Loucy (cell line): Measurements from ENCODE around the gene PTPRN2.

ENCODE experiments used
- H2AFZ ChIP-seq: fragments of 200-600 bp; sonication (generic); 2 replicates; pipeline ENCODE4 v1.6.0; 2016; ENCODE audit warnings: antibody characterized with exemption, mild to moderate bottlenecking, low read length, moderate library complexity
- H3F3A ChIP-seq: fragments of 200-600 bp; 2 replicates; pipeline ENCODE4 v1.6.0; 2016; ENCODE audit warnings: antibody characterized with exemption, low read depth, mild to moderate bottlenecking
- H3K27me3 ChIP-seq: fragments of 200-600 bp; sonication (generic); 2 replicates; pipeline ENCODE4 v1.6.1; 2014; ENCODE audit warnings: low read length, mild to moderate bottlenecking; ENCODE audit not compliant: insufficient read depth, poor library complexity, severe bottlenecking
- H3K36me3 ChIP-seq: fragments of 200-600 bp; sonication (generic); 2 replicates; pipeline ENCODE4 v1.6.1; 2016; ENCODE audit warnings: low read length; ENCODE audit not compliant: insufficient read depth
- H3K4me1 ChIP-seq: fragments of 200-600 bp; sonication (generic); 2 replicates; pipeline ENCODE4 v1.5.1; 2014; ENCODE audit warnings: low read length, mild to moderate bottlenecking; ENCODE audit not compliant: insufficient read depth, poor library complexity, severe bottlenecking
- H3K4me2 ChIP-seq: fragments of 200-600 bp; sonication (generic); 2 replicates; pipeline ENCODE4 v1.6.0; 2014; ENCODE audit warnings: antibody characterized with exemption, low read length, low read depth, mild to moderate bottlenecking; ENCODE audit not compliant: poor library complexity, severe bottlenecking
- H3K4me3 ChIP-seq: fragments of 200-600 bp; sonication (generic); 2 replicates; pipeline ENCODE4 v1.5.1; 2014; ENCODE audit warnings: low read length, mild to moderate bottlenecking, mixed read lengths; ENCODE audit not compliant: poor library complexity, severe bottlenecking
- H3K79me2 ChIP-seq: fragments of 200-600 bp; sonication (generic); 2 replicates; pipeline ENCODE4 v1.6.1; 2014; ENCODE audit warnings: low read length; ENCODE audit not compliant: insufficient read depth
- H3K9ac ChIP-seq: fragments of 200-600 bp; sonication (generic); 2 replicates; pipeline ENCODE4 v1.6.0; 2014; ENCODE audit warnings: mild to moderate bottlenecking, low read depth, low read length, moderate library complexity; ENCODE audit not compliant: poor library complexity, severe bottlenecking
- H3K9me2 ChIP-seq: fragments of 200-600 bp; sonication (generic); replicated peaks from 2 replicates; pipeline ENCODE4 v1.6.1; 2016; ENCODE audit warnings: low read depth, low read length, mixed read lengths
- H3K9me3 ChIP-seq: fragments of 200-600 bp; sonication (generic); 2 replicates; pipeline ENCODE4 v1.6.1; 2014; ENCODE audit warnings: mild to moderate bottlenecking, antibody characterized with exemption, low read length, low read depth; ENCODE audit not compliant: insufficient read depth
- H4K20me1 ChIP-seq: fragments of 200-600 bp; sonication (generic); 2 replicates; pipeline ENCODE4 v1.6.0; 2014; ENCODE audit warnings: antibody characterized with exemption, low read length, mild to moderate bottlenecking; ENCODE audit not compliant: insufficient read depth, poor library complexity, severe bottlenecking
- CTCF ChIP-seq: fragments of 200-600 bp; sonication (generic); conservative IDR thresholded peaks from 2 replicates; pipeline ENCODE4 v1.5.1; 2014; ENCODE audit warnings: mild to moderate bottlenecking, antibody characterized with exemption, low read length
- EZH2phosphoT487 ChIP-seq: fragments of 200-600 bp; IDR thresholded peaks from 2 replicates; pipeline ENCODE4 v1.6.1; 2018; ENCODE audit warnings: antibody characterized with exemption, mild to moderate bottlenecking, moderate library complexity, borderline replicate concordance

The PTPRN2 gene

GRCh38 chr7:157690058-157690832 is 897.4 kb downstream of the PTPRN2 start:
- peak overlapping the region; percentile 27; the same call in 1 of the 2 replicates for H2AFZ ChIP-seq
- H3K9ac ChIP-seq: peak overlapping the region; percentile 76
- H4K20me1 ChIP-seq: no peaks in the 10 kb centered on the region
- TF ChIP-seq EZH2phosphoT487: no peak
- no peaks in the 10 kb centered on the region for H3K36me3 ChIP-seq
- peaks cover 11% of the 10 kb centered on the region for H3K27me3 ChIP-seq
- no peaks in the 10 kb centered on the region for H3K9me3 ChIP-seq
- H3F3A ChIP-seq: no peaks in the 10 kb centered on the region; the same call in 1 of the 2 replicates
- peak overlapping the region; percentile 77 for H3K4me3 ChIP-seq
- H3K79me2 ChIP-seq: peaks cover 38% of the 10 kb centered on the region
- peaks cover 10% of the 10 kb centered on the region for H3K4me1 ChIP-seq
- H3K9me2 ChIP-seq: no peaks in the 10 kb centered on the region
- H3K4me2 ChIP-seq: peak overlapping the region; percentile 80

- Histone ChIP-seq H3K4me2 (peak overlapping the region; percentile 80), H2AFZ (no peak overlapping the region), H4K20me1 (no peaks in the 10 kb centered on the region)
These were observed 898.2 kb downstream of the PTPRN2 start for GRCh38 chr7:157689269-157690057.

GRCh38 chr7:157688533-157689268 is 898.9 kb downstream of the PTPRN2 start:
- peaks cover 11% of the 10 kb centered on the region for H3K27me3 ChIP-seq
- H3K9me2 ChIP-seq: no peaks in the 10 kb centered on the region
- no peaks in the 10 kb centered on the region for H3K36me3 ChIP-seq
- no peak for TF ChIP-seq CTCF
- no peak for TF ChIP-seq EZH2phosphoT487
- H2AFZ ChIP-seq: no peak overlapping the region
- H3K4me3 ChIP-seq: peak overlapping the region; percentile 77
- peak overlapping the region; percentile 80 for H3K4me2 ChIP-seq
- peaks cover 10% of the 10 kb centered on the region for H3K4me1 ChIP-seq
- no peaks in the 10 kb centered on the region for H4K20me1 ChIP-seq
- no peaks in the 10 kb centered on the region for H3K9me3 ChIP-seq
- peaks cover 43% of the 10 kb centered on the region for H3K79me2 ChIP-seq
- no peak overlapping the region for H3K9ac ChIP-seq
- H3F3A ChIP-seq: no peaks in the 10 kb centered on the region; the same call in 1 of the 2 replicates

More at GRCh38 chr7:157689269-157690057, 898.2 kb downstream of the PTPRN2 start:
- H3K9me3 ChIP-seq: no peaks in the 10 kb centered on the region
- peaks cover 10% of the 10 kb centered on the region for H3K4me1 ChIP-seq
- TF ChIP-seq CTCF: peak; percentile 24; the same call in 1 of the 2 replicates
- no peak for TF ChIP-seq EZH2phosphoT487
- peaks cover 38% of the 10 kb centered on the region for H3K79me2 ChIP-seq
- no peaks in the 10 kb centered on the region for H3K9me2 ChIP-seq
- no peaks in the 10 kb centered on the region; the same call in 1 of the 2 replicates for H3F3A ChIP-seq
- no peaks in the 10 kb centered on the region for H3K36me3 ChIP-seq
- H3K9ac ChIP-seq: peak overlapping the region; percentile 76
- peaks cover 11% of the 10 kb centered on the region for H3K27me3 ChIP-seq
- peak overlapping the region; percentile 77 for H3K4me3 ChIP-seq
